Stimulated activated CD8-positive, alpha-beta memory T cell treated with anti-CD3 and anti-CD28 coated beads, Interleukin-7, amount 100 ng/mL, for 24 hours (primary cell): ENCODE measurements around the gene DBNL.

Experiments
- DNase-seq: peaks from one replicate; pipeline ENCODE4 v3.0.0-alpha.2; 2020; ENCODE audit warnings: low read depth

The DBNL gene

DNA sequence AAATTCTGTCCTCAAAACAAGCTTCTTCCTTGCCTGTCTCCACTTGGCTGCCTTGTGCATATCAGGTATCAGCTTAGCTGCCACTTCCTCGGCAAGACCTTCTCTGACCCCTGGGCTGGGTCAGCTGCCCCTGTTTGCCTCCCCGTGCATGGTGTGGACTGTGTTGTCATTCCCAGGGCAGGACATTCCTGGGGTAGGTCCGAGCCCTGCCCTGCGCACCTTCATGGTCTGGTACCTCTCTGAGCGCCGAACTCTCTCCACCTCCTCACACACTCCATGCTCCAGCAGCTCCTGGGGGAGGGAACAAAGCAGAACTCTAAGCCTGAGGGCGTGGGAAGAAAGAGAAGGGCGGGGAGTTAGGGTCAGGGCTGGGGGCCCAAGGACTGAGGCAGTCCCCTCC lies 34.0 kb downstream of the DBNL start:
- no peak for DNase-seq

DNA sequence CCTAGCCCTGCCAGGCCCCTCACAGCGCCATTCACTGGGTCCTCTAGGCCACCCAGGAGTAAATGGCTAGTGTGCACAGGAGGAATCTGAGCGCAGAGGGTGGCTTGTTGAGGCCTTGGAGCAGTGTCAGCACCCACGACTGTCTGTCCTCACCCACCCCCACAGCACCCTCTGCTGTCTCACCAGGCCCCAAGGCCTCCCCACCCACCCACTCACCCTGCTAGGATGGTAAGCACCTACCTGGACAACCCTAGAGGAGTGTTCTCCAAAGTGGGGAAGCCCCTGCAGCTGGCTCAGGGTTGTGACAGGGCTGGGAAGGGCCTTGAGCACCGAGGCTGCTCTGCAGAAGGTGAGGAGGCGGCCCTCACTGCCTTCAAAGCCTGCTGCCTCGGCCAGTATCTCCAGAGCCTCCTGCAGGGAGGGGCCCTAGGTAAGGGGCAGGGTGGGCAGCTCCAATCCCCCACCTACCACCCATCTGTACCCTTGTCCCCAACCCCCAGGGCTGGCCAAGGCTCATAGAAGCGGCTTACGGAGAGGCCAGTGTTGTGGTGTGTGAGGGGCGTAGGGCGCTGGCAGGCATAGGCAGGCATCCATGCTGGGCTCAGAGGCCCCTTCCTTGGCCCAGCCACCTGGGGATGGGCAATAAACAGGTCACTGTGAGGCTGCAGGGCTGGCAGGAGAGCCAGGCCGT lies 35.0 kb downstream of the DBNL start:
- DNase-seq: no peak

DNA sequence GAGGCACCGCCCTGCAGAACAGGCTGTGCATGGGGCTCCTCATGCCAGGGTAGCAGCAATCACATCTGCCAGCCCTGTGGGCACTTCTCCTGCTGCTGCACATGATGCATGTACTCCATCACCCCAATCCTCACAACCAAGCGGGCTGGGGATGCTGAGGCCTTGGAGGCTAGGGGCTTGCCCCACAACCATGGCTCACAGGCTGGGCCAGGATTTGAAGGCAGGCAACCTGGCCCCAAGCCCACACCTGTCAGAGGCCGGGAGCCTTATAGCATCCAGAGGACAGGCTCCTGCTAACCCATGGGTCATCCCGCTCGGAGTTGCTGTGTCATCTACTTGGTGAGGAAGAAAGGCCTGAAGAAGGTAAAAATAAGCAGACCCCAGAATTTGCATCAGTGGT lies 35.6 kb downstream of the DBNL start:
- DNase-seq: no peak

DNA sequence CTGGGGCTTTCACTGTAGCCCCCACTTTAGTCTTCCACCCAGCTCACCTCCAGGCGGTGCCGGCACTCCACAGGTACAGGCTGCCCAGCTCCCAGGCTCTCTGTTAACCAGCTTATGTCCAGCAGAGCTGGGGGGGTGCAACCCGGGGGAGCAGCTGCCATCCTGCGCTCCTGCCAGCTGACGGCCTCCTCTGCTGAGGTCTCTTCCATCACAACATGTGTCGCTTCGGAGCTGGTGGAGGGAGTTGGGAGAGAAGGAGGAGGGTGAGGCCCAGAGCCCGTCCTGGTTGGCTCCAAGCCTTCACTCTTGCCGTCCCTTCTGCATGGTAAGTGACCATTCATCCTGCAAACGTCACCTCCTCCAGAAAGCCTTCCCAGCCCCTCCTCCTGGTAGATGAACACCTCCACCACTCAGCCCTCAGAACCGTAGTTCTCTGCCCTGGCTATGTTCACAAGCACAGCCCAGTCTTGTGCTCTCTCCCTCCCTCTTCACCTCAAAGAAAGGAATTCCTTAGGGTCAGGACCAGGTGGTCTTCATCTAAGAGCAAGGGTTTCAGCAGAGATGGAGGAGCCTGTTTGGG lies 36.3 kb downstream of the DBNL start:
- no peak for DNase-seq

DNA sequence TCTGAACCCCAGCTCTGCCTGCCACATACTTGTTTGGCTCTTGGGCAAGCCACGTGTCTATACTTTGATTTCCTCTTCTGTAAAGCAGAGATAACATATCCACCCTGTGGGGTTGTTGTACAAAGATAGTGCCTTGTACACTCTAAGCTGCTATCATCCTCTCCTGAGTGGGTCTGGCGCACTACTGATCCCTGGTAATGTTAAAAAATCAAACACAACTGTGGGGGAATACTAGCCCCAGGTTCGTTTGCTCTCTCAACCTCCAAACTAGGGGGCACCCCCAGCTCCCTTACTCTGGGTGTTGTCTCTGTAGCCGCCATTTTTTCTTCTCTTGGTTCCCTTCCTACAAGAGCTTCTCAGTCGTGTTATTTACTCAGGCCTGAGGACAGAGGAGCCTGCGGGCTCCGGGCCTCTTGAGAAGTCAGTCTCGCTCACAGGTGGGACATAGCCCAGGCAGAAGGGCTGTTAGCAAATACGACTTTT lies 36.8 kb downstream of the DBNL start:
- DNase-seq: no peak

DNA sequence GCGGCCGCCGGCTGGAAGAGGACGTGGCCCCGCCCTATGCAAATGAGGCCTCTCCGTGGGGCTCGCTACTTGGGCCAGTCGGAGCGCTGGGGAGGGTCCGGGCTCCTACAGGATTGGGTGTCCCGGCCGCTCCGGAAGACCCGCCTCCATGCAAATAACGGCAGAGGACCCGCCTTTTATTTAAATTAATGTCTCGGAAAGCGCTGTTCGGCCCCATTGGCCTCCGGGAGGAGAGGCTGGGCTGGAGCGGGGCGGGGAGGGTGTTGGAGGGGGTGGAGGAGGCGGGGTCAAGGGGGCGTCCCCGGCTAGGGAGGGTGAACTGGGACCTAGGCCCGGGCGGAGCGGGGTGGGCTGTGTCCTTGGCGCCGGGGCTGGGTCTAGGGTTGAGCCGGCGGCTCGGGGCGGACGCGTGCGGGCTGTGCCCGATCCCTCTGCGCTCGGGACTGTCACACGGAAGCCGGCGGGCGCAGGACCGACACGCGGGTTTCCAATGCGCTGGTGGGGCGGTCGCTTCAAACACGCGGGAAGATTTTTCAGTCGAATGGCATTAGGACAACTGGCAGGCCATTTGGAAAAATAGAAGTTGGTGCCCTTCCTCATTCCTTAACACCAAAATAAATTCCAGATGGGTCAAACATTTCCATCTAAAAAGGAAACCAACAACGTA lies 38.2 kb downstream of the DBNL start:
- peak; percentile 92 for DNase-seq

DNA sequence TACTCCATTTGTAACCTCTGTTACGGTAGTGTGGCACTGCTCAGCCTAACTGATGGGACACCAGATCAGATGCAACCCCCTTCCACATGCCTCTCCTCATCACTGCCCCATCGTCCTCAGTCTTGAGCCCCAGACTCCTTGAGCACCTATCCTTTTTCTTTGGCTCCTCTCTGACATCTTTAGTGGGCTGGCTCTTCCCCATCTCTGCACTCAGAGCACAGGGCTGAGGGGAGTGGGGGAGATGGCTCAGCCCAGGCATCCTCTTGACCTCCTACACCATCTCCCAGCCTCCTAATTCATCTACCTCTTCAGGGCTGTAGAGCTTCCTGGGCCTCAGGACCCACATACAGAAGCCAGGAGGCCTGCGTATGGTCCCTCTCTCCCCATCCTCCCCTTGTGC lies 39.3 kb downstream of the DBNL start:
- no peak for DNase-seq

DNA sequence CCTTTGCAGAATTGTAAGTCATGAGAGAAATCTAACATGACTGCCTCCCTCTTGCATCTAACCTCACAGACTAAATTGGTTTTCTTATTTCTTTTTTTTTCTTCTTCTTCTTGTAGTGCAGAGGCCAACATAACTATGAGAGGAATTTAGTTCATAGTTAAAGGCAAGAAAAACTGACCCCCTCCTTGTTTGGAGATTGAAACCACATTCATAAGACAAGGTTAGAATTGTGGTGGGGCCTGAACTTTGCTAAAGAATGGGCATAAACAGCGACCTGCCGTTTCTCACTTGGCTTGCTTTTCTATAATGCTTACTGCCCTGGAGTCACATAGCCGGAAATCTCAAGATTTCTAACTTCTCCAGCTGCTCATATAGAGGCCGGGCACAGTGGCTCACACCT lies 40.2 kb downstream of the DBNL start:
- no peak for DNase-seq

DNA sequence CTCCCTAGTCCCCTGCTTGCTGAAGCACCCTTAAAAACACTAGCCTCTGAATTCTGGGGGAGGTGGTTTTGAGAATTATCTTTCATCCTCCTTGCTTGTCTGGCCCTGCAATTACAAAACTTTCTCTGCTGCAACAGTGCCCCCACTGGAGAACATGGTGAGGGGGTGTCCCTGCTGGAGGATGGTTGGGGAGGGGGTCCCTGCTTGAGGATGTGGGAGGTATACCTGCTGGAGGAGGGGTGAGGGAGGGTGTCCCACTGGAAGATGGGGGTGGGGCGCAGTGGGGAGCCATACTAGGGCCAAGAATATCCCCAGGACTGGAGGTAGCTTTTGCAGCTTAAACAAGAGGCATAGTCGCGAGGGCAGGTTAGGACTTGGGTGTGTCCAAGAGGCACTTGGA lies 41.0 kb downstream of the DBNL start:
- DNase-seq: no peak

DNA sequence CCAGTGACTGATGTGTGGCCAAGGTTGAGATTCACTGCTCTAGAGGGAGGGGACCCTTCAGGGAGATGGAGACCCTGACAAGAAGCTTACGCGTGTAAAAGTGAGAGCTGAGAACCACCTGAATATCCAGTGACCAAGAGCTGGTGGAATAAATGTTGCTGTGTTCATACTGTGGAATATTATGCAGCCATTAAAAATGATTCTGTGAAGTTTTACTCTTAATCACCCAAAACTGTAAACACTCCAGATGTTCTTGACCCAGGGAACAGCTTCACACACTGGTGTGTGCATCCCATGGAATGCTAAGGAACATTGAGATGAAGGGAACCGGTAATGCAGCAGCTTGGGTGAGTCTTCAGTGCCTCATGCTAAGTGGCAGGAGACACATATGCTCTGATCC lies 42.1 kb downstream of the DBNL start:
- no peak for DNase-seq

DNA sequence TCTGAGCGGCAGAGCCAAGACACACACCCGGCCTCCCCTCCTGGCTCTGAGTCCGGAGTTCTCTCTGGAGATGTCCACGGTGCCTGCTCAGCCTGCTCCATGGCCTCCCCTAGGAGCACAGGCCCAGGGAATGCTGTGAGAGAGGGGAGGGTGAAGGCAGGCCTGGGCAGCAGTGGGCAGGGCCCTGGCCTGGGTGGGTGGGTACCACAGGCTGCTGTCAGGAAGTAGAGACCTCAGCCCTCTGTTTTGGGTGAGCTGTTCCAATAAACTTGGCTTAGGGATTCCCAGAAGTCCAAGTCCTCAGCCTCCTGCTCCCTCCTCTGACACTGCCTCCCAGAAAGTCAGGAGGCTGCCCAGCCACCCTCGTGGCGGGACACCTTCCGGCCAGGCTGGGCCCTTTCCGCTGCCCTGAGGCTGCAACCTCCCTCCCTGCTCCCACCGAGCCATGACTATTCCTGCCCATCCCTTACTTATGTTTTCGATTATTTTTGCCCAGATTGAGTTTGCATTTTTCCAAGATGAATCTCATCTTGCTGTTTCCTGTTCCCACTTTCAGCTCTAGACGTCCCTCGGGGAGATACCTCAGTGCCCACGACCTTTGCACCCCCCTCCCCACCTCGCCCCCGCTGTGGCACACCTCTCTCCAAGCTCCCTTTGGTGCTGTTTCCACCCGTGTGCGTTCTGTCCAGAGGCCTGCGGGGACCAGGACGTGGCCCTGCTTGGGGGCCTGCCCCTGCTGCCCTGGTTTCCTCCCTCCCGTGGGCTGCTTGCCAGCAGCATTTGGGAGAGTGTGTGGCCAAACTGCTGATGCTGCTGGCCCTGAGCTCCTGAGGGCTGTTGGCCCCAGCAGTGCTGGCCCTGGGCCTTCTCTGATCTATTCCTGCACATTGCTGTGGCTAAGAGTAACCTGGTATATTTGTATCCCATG lies 43.7 kb downstream of the DBNL start:
- DNase-seq: no peak

DNA sequence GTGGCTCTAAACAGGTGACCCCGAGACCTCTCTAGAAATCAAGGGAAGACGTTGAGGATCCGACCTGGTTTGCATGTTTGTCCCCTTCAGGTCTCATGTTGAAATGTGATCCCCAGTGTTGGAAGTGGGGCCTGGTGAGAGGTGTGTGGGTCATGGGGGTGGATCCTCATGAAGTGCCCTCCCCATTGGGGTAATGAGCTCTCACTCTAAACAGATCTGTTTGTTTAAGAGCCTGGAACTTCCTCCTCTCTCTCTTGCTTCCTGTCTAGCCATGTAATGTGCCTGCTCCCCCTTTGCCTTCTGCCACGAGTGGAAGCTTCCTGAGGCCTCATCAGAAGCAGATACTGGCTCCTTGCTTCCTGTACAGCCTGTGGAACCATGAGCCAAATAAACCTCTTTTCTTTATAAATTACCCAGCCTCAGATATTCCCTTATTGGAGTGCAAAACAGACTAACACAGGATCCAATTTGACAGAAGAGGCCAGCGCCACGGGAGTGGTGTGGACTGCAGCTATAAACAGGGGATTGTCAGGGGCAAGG lies 48.7 kb downstream of the DBNL start:
- no peak for DNase-seq

DNA sequence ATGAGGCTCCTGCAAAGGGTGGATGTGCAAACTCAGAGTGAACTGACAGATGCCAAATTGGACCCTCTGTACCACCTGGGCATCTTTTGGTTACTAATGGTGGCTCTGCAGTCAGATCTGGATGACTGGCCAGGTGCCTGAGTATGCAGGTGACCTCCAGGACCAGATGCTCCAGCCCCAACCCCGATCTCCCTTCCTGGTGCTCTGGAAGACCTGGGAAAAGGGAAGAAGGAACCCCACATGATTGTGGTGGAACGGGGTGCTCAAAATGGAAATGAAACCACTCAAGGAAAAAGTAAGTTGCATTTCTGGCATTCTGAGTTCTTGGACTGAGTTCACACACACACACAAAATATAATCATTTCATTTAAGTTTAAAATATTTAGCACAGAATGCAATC lies 49.9 kb downstream of the DBNL start:
- DNase-seq: no peak

DNA sequence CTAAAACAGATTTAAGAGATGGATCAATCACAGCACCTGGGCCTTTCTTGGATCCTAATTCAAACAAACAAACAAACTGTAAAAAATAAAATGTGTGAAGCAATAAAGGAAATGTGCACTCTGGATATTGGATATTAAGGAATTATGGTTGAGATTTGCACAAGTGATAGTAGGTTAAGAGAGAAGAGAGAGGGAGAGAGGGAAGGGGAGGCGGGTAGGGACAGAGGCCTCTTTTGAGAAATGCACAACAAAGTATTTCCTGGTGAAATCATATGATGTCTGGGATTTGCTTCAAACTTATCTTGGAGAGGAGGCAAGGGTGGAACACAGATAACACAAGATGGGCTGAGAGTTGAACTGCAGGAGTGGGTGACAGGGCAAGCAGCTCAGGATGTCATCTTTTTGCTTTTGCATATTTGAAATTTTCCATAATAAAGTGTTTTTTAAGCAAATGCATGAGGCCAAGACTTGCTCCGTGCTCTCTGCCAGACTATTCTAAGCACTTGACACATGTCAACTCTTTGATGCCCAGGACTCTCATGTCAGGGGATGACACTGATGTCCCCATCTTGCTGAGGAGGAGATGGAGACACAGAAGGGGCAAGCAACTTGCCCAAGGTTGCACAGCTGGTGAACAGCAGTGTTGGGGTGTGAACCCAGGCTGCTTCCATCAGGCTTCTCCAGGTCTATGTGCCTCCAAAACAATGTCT lies 50.5 kb downstream of the DBNL start:
- DNase-seq: no peak

DNA sequence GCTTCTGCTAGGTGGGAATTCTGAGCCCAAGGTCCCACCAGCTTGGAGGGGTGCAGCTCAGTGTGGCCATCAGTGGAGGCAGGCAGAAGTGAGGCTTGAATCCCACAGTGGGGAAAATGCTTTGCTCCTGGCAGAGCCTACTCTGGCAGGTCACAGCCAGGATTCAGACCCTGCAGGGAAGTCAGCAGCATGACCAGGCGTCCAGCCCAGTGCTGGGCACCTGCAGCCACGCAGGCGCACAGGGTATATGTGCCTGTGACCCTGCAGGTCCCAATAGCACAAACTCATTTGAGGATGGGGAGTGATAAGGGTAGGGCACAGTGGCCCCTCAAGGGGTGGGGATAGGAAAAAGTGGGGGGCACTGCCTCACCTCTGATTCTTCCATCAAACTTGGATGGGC lies 51.3 kb downstream of the DBNL start:
- no peak for DNase-seq

DNA sequence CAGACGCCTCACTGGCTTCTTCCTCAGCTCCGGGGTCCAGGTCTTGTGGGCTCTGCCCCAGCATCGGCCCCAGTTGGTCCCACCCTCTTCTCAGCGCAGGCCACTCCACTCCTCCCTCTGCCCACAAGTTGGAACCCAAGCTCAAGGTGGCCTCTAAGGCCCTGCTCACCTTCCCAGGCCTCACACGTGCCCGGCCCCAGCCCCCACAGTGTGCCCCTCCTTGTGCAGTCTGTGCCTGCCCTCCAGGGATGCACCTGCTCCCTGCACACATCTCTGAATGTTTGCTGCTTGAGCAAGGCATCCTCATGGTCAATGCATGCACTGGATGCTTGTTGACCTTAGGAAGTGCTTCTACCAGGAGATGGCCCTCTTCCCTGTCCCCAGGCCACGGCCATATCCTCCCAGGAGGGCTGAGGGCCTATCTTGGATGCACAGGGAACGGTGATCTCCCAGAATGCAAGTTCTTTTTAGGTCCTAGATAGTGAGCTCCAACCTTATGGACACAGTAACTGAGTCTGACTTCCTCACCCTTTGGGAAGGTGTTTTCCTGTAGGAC lies 51.9 kb downstream of the DBNL start:
- DNase-seq: no peak

DNA sequence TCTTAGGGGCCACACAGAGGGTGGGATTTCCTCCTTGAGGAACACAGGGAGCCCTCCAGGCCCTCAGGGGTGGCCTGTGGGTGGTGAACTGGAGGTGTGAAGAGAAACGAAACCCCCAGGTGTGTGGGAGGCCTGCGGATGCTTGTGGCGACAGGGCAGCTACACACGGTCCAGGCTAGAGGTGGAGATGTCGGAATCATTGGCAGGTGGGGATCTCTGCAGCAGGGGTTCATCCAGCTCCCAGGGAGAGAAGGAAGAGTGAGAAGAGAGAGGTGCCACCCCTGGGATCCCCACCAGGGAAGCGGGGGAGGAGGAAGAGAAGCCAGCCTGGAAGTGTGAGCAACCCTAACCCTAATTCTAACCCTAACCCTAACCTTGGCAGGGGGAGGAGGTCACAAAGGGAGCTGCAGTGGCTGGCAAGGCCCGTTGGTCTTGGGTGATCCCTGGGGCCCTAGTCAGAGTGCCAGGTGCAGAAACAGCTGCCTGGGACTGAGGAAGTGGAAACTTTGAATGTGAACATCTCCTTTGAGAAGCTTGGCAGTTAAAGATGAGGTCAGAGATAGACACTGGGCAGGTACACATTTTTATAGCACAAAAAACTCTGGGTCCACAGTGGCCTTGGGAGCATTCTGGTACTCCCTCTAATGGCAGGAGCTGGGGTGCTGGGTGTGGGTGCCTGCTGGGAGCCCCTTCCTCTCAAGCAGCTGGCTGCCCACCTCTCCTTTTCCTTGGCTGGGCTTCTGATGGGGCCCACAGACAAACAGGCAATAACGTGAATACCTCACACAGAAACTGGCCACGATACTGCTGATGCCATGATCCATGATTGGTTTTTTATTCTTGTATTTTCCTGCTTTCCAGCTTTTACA lies 52.8 kb downstream of the DBNL start:
- DNase-seq: no peak

DNA sequence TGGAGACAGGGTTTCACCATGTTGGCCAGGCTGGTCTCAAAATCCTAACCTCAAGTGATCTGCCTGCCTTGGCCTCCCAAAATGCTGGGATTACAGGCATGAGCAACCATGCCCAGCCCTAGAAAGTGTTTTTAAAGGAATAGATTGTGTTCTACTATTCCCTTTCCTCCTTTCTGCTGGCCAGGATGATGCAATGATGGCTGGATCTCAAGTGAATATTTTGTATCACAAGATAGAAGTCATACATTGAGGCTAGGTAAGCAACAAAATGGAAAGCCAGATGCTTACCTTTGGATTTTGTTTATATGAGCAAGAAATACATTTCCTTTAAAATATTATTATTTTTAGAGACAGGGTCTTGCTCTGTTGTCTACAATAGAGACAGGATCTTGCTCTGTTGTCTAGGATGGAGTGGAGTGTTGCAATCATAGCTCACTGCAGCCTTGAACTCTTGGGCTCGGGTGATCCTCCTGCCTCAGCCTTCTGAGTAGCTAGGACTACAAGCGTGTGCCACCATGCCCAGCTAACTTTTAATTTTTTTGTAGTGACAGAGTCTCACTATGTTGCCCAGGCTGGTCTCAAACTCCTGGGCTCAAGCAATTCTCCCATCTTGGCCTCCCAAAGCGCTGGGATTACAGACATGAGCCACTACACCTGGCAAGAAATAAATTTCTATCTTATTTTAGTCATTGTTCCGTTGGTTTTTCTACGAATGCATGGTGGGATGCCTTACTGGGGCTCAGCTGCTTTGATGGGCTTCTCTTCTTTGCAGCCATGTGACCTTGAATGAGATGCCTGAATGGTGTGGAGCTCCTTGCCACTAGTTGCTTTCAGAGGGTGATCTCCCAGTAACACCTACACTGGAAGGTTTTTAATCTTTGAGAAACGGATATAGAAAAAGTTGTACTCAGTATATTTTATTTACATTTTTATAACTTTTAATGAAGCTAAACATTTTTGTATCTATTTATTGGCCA lies 53.9 kb downstream of the DBNL start:
- DNase-seq: no peak

DNA sequence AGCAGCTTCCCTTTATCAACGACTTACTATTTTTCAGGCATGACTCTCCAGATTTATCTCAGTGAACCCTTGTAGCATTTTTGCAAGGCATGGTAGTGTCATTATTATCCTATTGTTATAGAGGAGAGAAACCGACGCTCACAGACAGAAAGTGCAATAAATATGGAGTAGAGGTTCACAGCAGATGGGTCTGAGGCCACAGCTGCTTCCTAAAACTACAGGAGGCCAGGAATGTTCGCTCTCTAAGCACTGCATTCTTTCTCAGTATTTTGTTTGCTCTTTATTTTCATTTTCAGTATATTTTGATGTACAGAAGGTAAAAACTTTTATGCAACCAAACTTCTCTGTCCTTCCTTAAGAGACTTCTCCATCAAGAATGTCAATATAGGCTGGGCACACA lies 55.2 kb downstream of the DBNL start:
- DNase-seq: no peak
